SU-DHL-6 (cell line): Measurements from ENCODE around the gene ISG20L2.

Experiments
- H2AFZ ChIP-seq: fragments of 200-600 bp; sonication (generic); 2 replicates; pipeline ENCODE4 v1.6.1; 2014; ENCODE audit warnings: low read depth, mild to moderate bottlenecking, moderate library complexity, mixed read lengths, antibody characterized with exemption, low read length; ENCODE audit not compliant: severe bottlenecking
- H3F3A ChIP-seq: fragments of 200-600 bp; shearing (Covaris generic); 2 replicates; pipeline ENCODE4 v1.6.0; 2016; ENCODE audit warnings: antibody characterized with exemption, mild to moderate bottlenecking; ENCODE audit not compliant: insufficient read depth
- H3K27ac ChIP-seq: fragments of 200-600 bp; sonication (generic); 2 replicates; pipeline ENCODE4 v1.5.1; 2016; ENCODE audit warnings: low read depth, mild to moderate bottlenecking, low read length, moderate library complexity, mixed read lengths
- H3K27me3 ChIP-seq: fragments of 200-600 bp; sonication (generic), shearing (Covaris generic); 2 replicates; pipeline ENCODE4 v1.6.0; 2014; ENCODE audit warnings: mild to moderate bottlenecking, low read length
- H3K36me3 ChIP-seq: fragments of 200-600 bp; sonication (generic); 2 replicates; pipeline ENCODE4 v1.6.1; 2014; ENCODE audit warnings: mild to moderate bottlenecking, low read length, mixed read lengths
- H3K4me2 ChIP-seq: fragments of 300-600, 200-600 bp; shearing (Covaris generic), sonication (generic); 2 replicates; pipeline ENCODE4 v1.6.0; 2014; ENCODE audit warnings: low read length, low read depth, mild to moderate bottlenecking; ENCODE audit not compliant: poor library complexity, severe bottlenecking
- H3K4me3 ChIP-seq: fragments of 200-600 bp; sonication (generic); 2 replicates; pipeline ENCODE4 v1.5.1; 2014; ENCODE audit warnings: antibody characterized with exemption, low read length, mild to moderate bottlenecking, mixed read lengths; ENCODE audit not compliant: insufficient read depth, poor library complexity, severe bottlenecking
- H3K79me2 ChIP-seq: fragments of 200-600 bp; sonication (generic); 2 replicates; pipeline ENCODE4 v1.6.1; 2014; ENCODE audit warnings: mild to moderate bottlenecking, low read length, moderate library complexity; ENCODE audit not compliant: insufficient read depth
- H3K9ac ChIP-seq: fragments of 200-600 bp; sonication (generic); 2 replicates; pipeline ENCODE4 v1.7.0; 2014; ENCODE audit warnings: mild to moderate bottlenecking, low read length
- H3K9me2 ChIP-seq: fragments of 200-600 bp; sonication (generic); replicated peaks from 2 replicates; pipeline ENCODE4 v1.6.1; 2014; ENCODE audit warnings: low read length; ENCODE audit not compliant: insufficient read depth
- H3K9me3 ChIP-seq: fragments of 200-600 bp; sonication (generic); 2 replicates; pipeline ENCODE4 v1.6.1; 2014; ENCODE audit warnings: low read length, mixed read lengths; ENCODE audit not compliant: insufficient read depth
- H4K20me1 ChIP-seq: fragments of 200-600 bp; sonication (generic); 2 replicates; pipeline ENCODE4 v1.6.1; 2014; ENCODE audit warnings: low read depth, mild to moderate bottlenecking, antibody characterized with exemption, low read length, moderate library complexity, mixed read lengths
- CTCF ChIP-seq: fragments of 200-600 bp; sonication (generic); IDR thresholded peaks from one replicate; pipeline ENCODE4 v1.5.1; 2017; ENCODE audit warnings: antibody characterized with exemption, mild to moderate bottlenecking, low read length, moderate library complexity; ENCODE audit not compliant: insufficient read depth, poor library complexity, severe bottlenecking
- EZH2phosphoT487 ChIP-seq: fragments of 200-600 bp; sonication (generic), shearing (Covaris generic); conservative IDR thresholded peaks from 2 replicates; pipeline ENCODE4 v1.6.1; 2018; ENCODE audit warnings: mild to moderate bottlenecking, antibody characterized with exemption, low read length, moderate library complexity, mixed read lengths

The ISG20L2 gene

GRCh38 chr1:156751757-156752481 lies 23.4 kb upstream of the ISG20L2 start:
- H3K4me2 ChIP-seq: peak overlapping the region; percentile 84
- peak overlapping the region; percentile 11 for H2AFZ ChIP-seq
- no peaks in the 10 kb centered on the region for H3K9me3 ChIP-seq
- peaks cover 26% of the 10 kb centered on the region for H3F3A ChIP-seq
- no peaks in the 10 kb centered on the region for H3K36me3 ChIP-seq
- peak overlapping the region; percentile 86 for H3K9ac ChIP-seq
- H3K4me3 ChIP-seq: peak overlapping the region; percentile 91
- no peaks in the 10 kb centered on the region; the same call in 1 of the 2 replicates for H4K20me1 ChIP-seq
- H3K27me3 ChIP-seq: no peaks in the 10 kb centered on the region
- peak overlapping the region; percentile 70 for H3K27ac ChIP-seq
- TF ChIP-seq CTCF (no peak), EZH2phosphoT487 (no peak)
- peaks cover 50% of the 10 kb centered on the region for H3K79me2 ChIP-seq
- no peaks in the 10 kb centered on the region for H3K9me2 ChIP-seq

- Histone ChIP-seq H3K9me2 (no peaks in the 10 kb centered on the region), H2AFZ (peak within 1 kb of the TSS; percentile 11), H4K20me1 (no peaks in the 10 kb centered on the region; the same call in 1 of the 2 replicates), H3K36me3 (no peaks in the 10 kb centered on the region), H3K4me2 (peak within 1 kb of the TSS; percentile 84), H3K9me3 (no peaks in the 10 kb centered on the region), H3F3A (peaks cover 26% of the 10 kb centered on the region), H3K4me3 (peak within 1 kb of the TSS; percentile 91), H3K27me3 (no peaks in the 10 kb centered on the region), H3K79me2 (peaks cover 55% of the 10 kb centered on the region), H3K27ac (peak within 1 kb of the TSS; percentile 88), H3K9ac (peak within 1 kb of the TSS; percentile 86)
- TF ChIP-seq EZH2phosphoT487 (no peak), CTCF (no peak)
Observed at GRCh38 chr1:156751451-156751756, 22.8 kb upstream of the ISG20L2 start, which contains the start of gene HDGF. Gene HDGF, minus strand, starts transcription at chr1:156751675. Its CDS starts 246 bp downstream, at chr1:156751429.

- H3K36me3 ChIP-seq: no peaks in the 10 kb centered on the region
- H2AFZ ChIP-seq: no peak overlapping the region
- H3F3A ChIP-seq: peaks cover 26% of the 10 kb centered on the region
- no peaks in the 10 kb centered on the region for H3K27me3 ChIP-seq
- H3K4me3 ChIP-seq: peak overlapping the region; percentile 91
- TF ChIP-seq EZH2phosphoT487 (no peak), CTCF (no peak)
- no peaks in the 10 kb centered on the region for H3K9me2 ChIP-seq
- peak overlapping the region; percentile 70 for H3K4me2 ChIP-seq
- H3K9me3 ChIP-seq: no peaks in the 10 kb centered on the region
- H3K79me2 ChIP-seq: peaks cover 61% of the 10 kb centered on the region
- peak overlapping the region; percentile 86 for H3K9ac ChIP-seq
- peak overlapping the region; percentile 88 for H3K27ac ChIP-seq
- H4K20me1 ChIP-seq: no peaks in the 10 kb centered on the region; the same call in 1 of the 2 replicates
Observed at GRCh38 chr1:156750711-156751450, 22.3 kb upstream of the ISG20L2 start.
